Colonic mucosa (tissue), 4 donors: Measurements from ENCODE around the gene LRRTM3. TPM values are rescaled to one million over a fixed set of nuclear protein-coding genes. Genes with fewer than 3 reads are reported as not detected.

Experiments used
- DNase-seq: peaks from one replicate; pipeline ENCODE4 v3.0.0-alpha.2; 2020
- H3K27ac ChIP-seq: fragments of 200-600 bp; one replicate; pipeline ENCODE4 v1.8.0; 2021
- H3K27me3 ChIP-seq: fragments of 200-600 bp; one replicate; pipeline ENCODE4 v1.8.0; 2021
- H3K36me3 ChIP-seq: fragments of 200-600 bp; one replicate; pipeline ENCODE4 v1.8.0; 2021
- H3K4me1 ChIP-seq: fragments of 200-600 bp; one replicate; pipeline ENCODE4 v1.8.0; 2021; ENCODE audit warnings: mild to moderate bottlenecking
- H3K4me3 ChIP-seq: fragments of 200-600 bp; one replicate; pipeline ENCODE4 v1.8.0; 2021
- H3K9ac ChIP-seq, 2 donors: one replicate each; pipeline ENCODE4 v1.7.0; 2013; ENCODE audit warnings: control low read depth in 2 of 2, low read depth in 2 of 2, low read length in 2 of 2
- H3K9me3 ChIP-seq: fragments of 200-600 bp; one replicate; pipeline ENCODE4 v1.8.0; 2021
- intact Hi-C: fragments of 100-400 bp; cut with DNase I; formaldehyde crosslinking; loops from one replicate; pipeline ENCODE4 v1.14.1; 2022
- total RNA-seq, 2 donors: library from RNA; stranded (reverse); fragmentation: NEBNext Ultra II Directional in 1 of 2; extraction: Animal tissue kit (Norgen Biotek cat#: 25700) in 1 of 2; gene quantifications; one replicate each; pipeline ENCODE4 v1.2.1, GENCODE V29; 2021
- TF ChIP-seq, protein P1 (sequence below): fragments of 200-600 bp; IDR thresholded peaks from one replicate; pipeline ENCODE4 v1.8.0; 2022; ENCODE audit warnings: antibody characterized with exemption, mild to moderate bottlenecking
- donor health status: healthy.
- donor health status: DM: no; HTN: no; CAD: no.
- donor health status: DM: no; HTN: no; CAD: no.

The LRRTM3 gene
- total RNA-seq, 2 donors from 2014 or later = not detected

DNA sequence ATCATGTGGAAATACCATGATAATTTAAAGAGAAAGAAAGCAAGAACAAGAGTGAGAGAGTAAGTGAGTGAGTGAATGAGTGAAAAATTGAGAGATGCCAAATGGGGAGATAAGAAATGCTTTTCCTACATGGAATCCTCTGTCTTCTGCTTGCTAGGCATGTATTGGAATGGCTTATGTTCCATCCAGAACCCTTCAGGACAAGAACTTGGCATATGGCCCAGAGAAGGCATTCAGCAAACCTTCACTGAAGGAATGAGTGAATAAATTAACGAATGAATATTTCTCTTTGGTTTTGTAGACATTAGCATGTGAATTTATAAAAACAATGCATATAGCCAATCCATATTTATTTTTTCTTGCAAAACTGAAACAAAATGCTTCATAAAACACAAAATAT, 162.2 kb downstream of the LRRTM3 start:
- Histone ChIP-seq H3K9me3 (no peaks in the 10 kb centered on the region), H3K27me3 (no peaks in the 10 kb centered on the region), H3K9ac (no peak overlapping the region), H3K36me3 (no peaks in the 10 kb centered on the region), H3K4me3 (no peak overlapping the region), H3K4me1 (no peaks in the 10 kb centered on the region), H3K27ac (no peak overlapping the region)
- DNase-seq = no peak
- intact Hi-C loops = no loop called here
- TF ChIP-seq, protein P1, sequence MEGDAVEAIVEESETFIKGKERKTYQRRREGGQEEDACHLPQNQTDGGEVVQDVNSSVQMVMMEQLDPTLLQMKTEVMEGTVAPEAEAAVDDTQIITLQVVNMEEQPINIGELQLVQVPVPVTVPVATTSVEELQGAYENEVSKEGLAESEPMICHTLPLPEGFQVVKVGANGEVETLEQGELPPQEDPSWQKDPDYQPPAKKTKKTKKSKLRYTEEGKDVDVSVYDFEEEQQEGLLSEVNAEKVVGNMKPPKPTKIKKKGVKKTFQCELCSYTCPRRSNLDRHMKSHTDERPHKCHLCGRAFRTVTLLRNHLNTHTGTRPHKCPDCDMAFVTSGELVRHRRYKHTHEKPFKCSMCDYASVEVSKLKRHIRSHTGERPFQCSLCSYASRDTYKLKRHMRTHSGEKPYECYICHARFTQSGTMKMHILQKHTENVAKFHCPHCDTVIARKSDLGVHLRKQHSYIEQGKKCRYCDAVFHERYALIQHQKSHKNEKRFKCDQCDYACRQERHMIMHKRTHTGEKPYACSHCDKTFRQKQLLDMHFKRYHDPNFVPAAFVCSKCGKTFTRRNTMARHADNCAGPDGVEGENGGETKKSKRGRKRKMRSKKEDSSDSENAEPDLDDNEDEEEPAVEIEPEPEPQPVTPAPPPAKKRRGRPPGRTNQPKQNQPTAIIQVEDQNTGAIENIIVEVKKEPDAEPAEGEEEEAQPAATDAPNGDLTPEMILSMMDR = no peak

- no peaks in the 10 kb centered on the region for H3K27me3 ChIP-seq
- H3K9me3 ChIP-seq = no peaks in the 10 kb centered on the region
- TF ChIP-seq, protein P1 = no peak
- H3K27ac ChIP-seq = no peak overlapping the region
- no peak for DNase-seq
- H3K4me3 ChIP-seq = no peak overlapping the region
- no peaks in the 10 kb centered on the region for H3K36me3 ChIP-seq
- intact Hi-C loops = no loop called here
- H3K4me1 ChIP-seq = no peaks in the 10 kb centered on the region
- no peak overlapping the region for H3K9ac ChIP-seq
Measured at GRCh38 chr10:67095531-67095930, 169.7 kb downstream of the LRRTM3 start.

GRCh38 chr10:67098461-67098860, 172.6 kb downstream of the LRRTM3 start:
- TF ChIP-seq, protein P1 = no peak
- no peaks in the 10 kb centered on the region for H3K36me3 ChIP-seq
- H3K27ac ChIP-seq = no peak overlapping the region
- H3K27me3 ChIP-seq = no peaks in the 10 kb centered on the region
- no peaks in the 10 kb centered on the region for H3K4me1 ChIP-seq
- H3K9me3 ChIP-seq = no peaks in the 10 kb centered on the region
- DNase-seq = no peak
- no peak overlapping the region for H3K4me3 ChIP-seq
- intact Hi-C loops = no loop called here
- no peak overlapping the region for H3K9ac ChIP-seq

DNA sequence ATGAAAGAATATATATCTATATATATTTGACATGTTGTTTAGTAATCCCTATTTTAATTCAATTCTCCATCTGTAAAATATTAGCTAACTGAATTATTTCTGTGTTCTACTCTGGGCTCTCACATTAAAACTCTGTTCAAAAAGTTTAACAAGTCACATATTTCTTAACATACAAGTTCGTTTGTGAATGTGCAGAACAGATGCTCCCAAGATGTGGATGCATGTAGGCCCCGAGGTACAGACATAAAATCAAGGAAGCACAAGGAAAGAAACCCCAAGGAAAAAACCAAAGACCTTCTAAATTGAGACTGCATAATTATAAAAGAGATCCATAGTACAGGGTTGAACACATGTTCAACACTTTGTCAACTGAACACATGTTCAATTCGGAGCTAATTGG, 175.1 kb downstream of the LRRTM3 start:
- Histone ChIP-seq H3K9ac (no peak overlapping the region), H3K4me3 (no peak overlapping the region), H3K9me3 (no peaks in the 10 kb centered on the region), H3K27me3 (no peaks in the 10 kb centered on the region), H3K4me1 (no peaks in the 10 kb centered on the region), H3K36me3 (no peaks in the 10 kb centered on the region), H3K27ac (no peak overlapping the region)
- no peak for DNase-seq
- intact Hi-C loops = no loop called here
- TF ChIP-seq, protein P1 = no peak

DNA sequence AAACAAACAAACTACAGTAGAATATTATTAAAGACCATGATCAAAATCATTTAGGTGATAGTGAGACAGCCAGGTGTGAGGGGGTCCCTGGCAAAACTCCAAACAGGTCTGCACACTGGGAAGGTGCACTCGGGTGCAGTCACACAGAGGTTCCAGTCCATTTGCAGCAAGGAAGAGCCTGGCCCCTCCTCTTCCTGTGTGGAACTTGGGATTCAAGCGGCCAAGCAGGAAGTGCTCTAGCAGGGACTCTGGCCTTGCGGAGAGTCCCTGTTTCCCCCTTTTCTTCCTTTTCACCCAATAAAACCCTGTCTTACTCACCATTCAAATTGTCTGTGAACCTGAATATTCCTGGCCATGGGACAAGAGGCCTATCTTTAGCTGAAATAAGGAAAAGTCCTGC, 181.8 kb downstream of the LRRTM3 start:
- Histone ChIP-seq H3K27ac (no peak overlapping the region), H3K9me3 (no peaks in the 10 kb centered on the region), H3K9ac (no peak overlapping the region), H3K27me3 (no peaks in the 10 kb centered on the region), H3K36me3 (no peaks in the 10 kb centered on the region), H3K4me3 (no peak overlapping the region), H3K4me1 (no peaks in the 10 kb centered on the region)
- no peak for DNase-seq
- TF ChIP-seq, protein P1 = no peak
- intact Hi-C loops = no loop called here

GRCh38 chr10:67110286-67110685, 184.4 kb downstream of the LRRTM3 start:
- H3K4me3 ChIP-seq = no peak overlapping the region
- no peaks in the 10 kb centered on the region for H3K27me3 ChIP-seq
- TF ChIP-seq, protein P1 = no peak
- H3K9me3 ChIP-seq = no peaks in the 10 kb centered on the region
- H3K4me1 ChIP-seq = no peaks in the 10 kb centered on the region
- H3K27ac ChIP-seq = no peak overlapping the region
- DNase-seq = no peak
- H3K9ac ChIP-seq = no peak overlapping the region
- H3K36me3 ChIP-seq = no peaks in the 10 kb centered on the region
- intact Hi-C loops = no loop called here
